Coronary artery (tissue), 2 donors: ENCODE results near the gene RANBP17.

Experiments
- DNase-seq: peaks from one replicate; pipeline ENCODE4 v3.0.0-alpha.2; 2017; ENCODE audit warnings: low spot score
- H3K27ac ChIP-seq, 2 donors: fragments of 200-600 bp; sonication (generic); one replicate each; pipeline ENCODE4 v1.5.1; 2016 to 2019
- H3K4me3 ChIP-seq: fragments of 200-600 bp; sonication (generic); 2 replicates; pipeline ENCODE4 v1.5.1; 2016; ENCODE audit warnings: mild to moderate bottlenecking, moderate library complexity
- CTCF ChIP-seq: fragments of 200-600 bp; sonication (generic); IDR thresholded peaks from one replicate; pipeline ENCODE4 v1.5.1; 2019; ENCODE audit warnings: antibody characterized with exemption

The RANBP17 gene

GRCh38 chr5:171344936-171345608, 483.3 kb downstream of the RANBP17 start:
- DNase-seq = no peak
- no peak overlapping the region for H3K4me3 ChIP-seq
- no peak overlapping the region for H3K27ac ChIP-seq
- no peak for TF ChIP-seq CTCF
